ENCODE data around the gene EP300.

EP300 gene

DNA sequence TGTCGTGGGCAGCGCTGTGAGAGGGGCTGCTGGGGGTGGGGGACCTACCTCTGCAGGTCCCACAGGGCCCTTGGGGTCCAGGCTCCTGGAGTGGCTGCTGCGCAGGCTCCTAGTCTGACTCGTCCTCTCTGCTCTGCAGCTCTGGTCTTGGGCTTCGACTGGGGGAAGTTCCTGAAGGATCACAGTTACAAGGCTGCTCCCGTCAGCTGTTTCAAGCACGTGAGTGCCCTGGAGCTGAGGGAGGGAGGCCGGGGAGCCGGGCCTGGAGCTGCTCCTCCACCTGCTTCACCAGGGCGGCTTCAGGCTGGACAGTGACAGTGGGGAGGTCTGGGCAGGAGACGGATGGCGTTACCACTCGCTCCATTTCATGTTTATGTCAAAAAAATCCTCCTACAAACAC is 124.6 kb downstream of the EP300 start:
- no peak for DNase-seq

DNA sequence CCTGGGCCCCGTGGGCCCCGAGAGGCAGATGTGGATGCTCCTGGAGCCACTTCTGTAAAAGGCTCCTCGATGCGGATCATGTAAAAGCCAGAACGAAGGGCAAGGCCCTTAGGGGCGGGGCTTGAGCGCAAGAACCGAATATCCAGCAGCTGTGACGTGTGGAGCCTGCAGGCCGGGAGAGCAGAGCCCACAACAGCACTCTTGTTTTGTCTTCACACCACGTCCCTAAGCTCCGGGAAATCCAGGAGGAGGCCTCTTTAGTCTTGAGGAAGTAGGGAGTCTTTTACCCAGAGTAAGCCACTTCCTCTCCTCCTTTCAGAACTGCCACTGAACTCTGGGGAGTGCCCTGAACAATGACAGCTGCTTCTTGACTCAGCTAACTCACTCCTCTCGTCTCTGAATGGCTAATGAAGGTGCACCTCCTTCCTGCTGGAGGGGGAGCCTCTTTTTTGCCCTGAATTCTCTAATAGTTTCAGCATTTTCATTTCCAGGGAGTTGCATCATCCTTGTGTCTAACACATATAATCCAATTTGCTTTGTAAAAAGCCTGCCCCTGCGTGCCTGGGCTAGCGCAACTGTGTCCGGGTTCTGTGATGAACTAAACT is 125.3 kb downstream of the EP300 start:
- DNase-seq, result peak; percentile 56

DNA sequence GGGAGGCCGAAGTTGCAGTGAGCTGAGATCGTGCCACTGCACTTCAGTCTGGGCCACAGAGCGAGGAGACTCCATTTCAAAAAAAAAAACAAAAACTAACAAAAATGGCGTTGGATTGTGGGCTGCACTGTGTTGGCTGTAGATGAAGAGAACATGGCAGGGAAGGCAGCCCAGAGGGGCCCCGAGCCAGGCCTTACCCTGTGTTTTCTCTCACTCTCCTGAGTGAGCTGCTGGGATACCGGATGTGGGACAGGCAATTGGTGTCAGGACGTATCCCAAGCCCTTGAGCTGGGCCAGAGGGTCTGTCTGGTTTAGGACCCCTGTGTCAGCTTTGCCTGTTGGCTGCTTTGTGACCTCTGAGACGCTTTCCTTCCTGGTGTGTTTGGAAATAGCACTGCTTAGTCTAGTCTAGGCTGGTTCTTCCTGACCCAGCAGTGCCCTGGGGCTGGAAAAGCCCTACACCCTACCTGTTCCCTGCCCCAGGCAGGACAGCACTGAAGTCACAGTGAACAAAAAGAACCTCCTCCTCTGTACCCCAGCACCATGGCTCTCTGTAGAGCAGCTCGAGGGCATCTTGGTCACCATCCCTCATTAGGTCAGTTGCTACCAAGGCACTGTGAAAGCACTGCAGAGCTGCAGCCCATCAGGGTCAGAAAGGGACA is 130.6 kb downstream of the EP300 start:
- no peak for DNase-seq

DNA sequence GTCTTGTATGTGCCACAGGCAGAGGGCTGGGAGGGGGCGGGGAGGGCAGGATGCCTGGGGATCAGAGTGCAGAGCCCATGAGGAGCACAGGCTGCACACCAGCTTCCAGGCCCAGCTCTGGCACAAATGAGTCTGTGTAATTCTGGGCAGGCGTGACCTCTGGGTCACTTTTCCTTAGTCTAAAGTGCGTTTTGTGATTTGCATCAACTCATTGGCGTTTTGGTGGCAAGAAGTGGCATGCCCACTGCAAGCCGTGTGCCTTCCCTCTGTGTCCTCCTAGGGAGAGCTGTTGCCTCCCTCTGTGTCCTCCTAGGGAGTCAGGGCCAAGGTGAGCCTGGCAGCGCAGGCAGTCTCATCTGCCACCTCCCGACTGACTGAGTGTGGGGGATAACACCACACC is 131.1 kb downstream of the EP300 start:
- no peak for DNase-seq

DNA sequence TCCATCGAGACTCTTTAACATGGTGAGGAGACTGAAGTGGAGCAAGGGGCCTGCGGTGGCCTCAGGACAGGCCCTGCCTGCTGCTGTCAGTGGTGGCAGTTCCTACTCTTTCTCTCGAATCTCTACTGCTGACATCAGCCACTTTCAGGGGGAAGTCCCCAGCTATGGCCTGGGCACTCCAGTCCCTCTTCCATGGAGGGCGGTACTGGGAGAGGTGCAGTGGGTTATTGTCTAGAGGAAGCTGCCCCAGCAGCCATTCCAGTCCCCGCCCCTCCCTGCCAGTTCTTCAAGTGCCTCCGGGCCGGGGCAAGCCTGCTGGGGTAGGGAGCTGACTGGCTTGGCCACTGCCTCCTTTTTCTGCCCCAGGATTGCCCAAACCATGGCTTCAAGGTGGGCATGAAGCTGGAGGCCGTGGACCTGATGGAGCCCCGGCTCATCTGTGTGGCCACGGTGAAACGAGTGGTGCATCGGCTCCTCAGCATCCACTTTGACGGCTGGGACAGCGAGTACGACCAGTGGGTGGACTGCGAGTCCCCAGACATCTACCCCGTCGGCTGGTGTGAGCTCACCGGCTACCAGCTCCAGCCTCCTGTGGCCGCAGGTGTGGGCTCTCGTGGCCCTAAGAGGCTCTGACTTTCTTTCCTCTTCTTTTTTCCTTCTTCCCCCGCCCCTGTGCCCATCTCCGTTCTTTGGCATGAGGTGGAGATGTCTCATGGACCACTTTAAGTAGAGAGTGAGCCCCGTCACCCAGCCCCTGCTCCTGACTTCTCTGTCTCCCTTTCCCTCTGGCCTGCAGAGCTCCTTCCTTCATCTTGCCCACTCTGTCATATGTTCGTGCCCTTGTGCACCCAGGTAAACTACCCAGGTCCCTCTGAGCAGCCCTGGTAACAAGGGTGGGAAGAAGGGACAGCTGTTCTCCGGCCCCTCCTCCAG is 134.6 kb downstream of the EP300 start:
- no peak for DNase-seq

DNA sequence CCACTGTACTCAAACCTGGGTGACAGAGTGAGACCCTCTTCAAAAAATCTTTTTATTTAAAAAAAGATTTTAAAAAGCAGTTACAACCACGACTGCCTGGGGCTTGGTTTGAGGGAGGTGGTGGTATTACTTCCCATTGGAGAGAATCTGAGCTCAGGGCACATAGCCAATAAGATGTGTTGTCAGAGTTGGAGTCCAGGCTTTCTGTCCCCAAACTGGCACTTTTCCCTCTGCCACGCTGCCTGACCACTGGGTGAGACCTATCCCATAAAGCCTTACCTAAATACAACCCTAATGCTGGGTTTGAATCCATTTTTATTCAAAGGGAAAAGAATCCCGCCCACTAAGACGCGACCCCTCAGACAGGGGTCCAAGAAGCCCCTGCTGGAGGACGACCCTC is 136.8 kb downstream of the EP300 start:
- DNase-seq, result no peak
